B cell (primary cell): ENCODE measurements around the gene CDK4. TPM values are rescaled to one million over a fixed set of nuclear protein-coding genes. Genes with fewer than 3 reads are reported as not detected.

Experiments
- ATAC-seq: fragments of 200-7000 bp; cut with Tn5 transposase; one replicate; pipeline ENCODE4 v1.10.0; 2021; ENCODE audit warnings: low read depth, mild to moderate bottlenecking, moderate number of reproducible peaks, moderate library complexity
- CTCF ChIA-PET: fragments of 350-600 bp; sonication (Branson Sonifier 250); formaldehyde crosslinking; loops from one replicate; lab custom pipeline; 2021; ENCODE audit warnings: antibody characterized with exemption, inconsistent platforms; lab: Charles Lee
- POLR2A ChIA-PET: fragments of 350-600 bp; sonication (Branson Sonifier 250); formaldehyde crosslinking; loops from one replicate; lab custom pipeline; 2021; ENCODE audit warnings: antibody characterized with exemption; lab: Charles Lee
- DNase-seq: peaks from one replicate; pipeline ENCODE4 v3.0.0; 2013
- H2AFZ ChIP-seq: 2 replicates; pipeline ENCODE4 v1.6.1; 2012; ENCODE audit warnings: mild to moderate bottlenecking, low read depth, low read length; ENCODE audit not compliant: insufficient read depth, poor library complexity, severe bottlenecking
- H3K27ac ChIP-seq, 2 donors: 1 replicate in 1 of 2; 2 replicates in 1 of 2; pipeline ENCODE4 v1.5.1; 2012 to 2013; ENCODE audit warnings: low read length in 2 of 2, mild to moderate bottlenecking in 2 of 2, moderate library complexity in 1 of 2
- H3K27me3 ChIP-seq, 4 experiments: fragments of 200-600 bp in 1 of 4; sonication (generic) in 1 of 4; replicated peaks in 1 of 4; 1 replicate in 2 of 4; 2 replicates in 2 of 4; pipeline versions ENCODE4 v1.6.1 to v1.7.0; 2013 to 2016; ENCODE audit warnings: low read length in 3 of 4, mild to moderate bottlenecking in 2 of 4, mixed read lengths in 1 of 4, moderate library complexity in 1 of 4; ENCODE audit not compliant: insufficient read depth in 4 of 4, control insufficient read depth in 3 of 4; ENCODE audit errors: control extremely low read depth in 1 of 4
- H3K36me3 ChIP-seq, 2 experiments: replicated peaks in 1 of 2; 1 replicate in 1 of 2; 2 replicates in 1 of 2; pipeline versions ENCODE4 v1.6.1 to v1.7.1; 2013; ENCODE audit warnings: low read length in 1 of 2; ENCODE audit not compliant: insufficient read depth in 2 of 2, control insufficient read depth in 1 of 2; ENCODE audit errors: control extremely low read depth in 1 of 2, extremely low read depth in 1 of 2
- H3K4me1 ChIP-seq, 2 donors: fragments of 200-600 bp in 1 of 2; sonication (generic) in 1 of 2; 1 replicate in 1 of 2; 2 replicates in 1 of 2; pipeline versions ENCODE4 v1.5.1 to v1.6.1; 2013 to 2017; ENCODE audit warnings: low read length in 2 of 2; ENCODE audit not compliant: control insufficient read depth in 2 of 2, insufficient read depth in 2 of 2
- H3K4me2 ChIP-seq: replicated peaks from 2 replicates; pipeline ENCODE3; 2012; ENCODE audit warnings: mild to moderate bottlenecking, low read depth, low read length; ENCODE audit not compliant: poor library complexity, severe bottlenecking
- H3K4me3 ChIP-seq, 5 experiments: fragments of 200-600 bp in 1 of 5; sonication (generic) in 1 of 5; 1 replicate in 3 of 5; 2 replicates in 2 of 5; pipeline versions ENCODE4 v1.5.1 to v1.7.0; 2011 to 2016; ENCODE audit warnings: low read length in 4 of 5, mild to moderate bottlenecking in 4 of 5, low read depth in 2 of 5, control low read depth in 1 of 5, moderate library complexity in 1 of 5; ENCODE audit not compliant: insufficient read depth in 1 of 5; ENCODE audit errors: control extremely low read depth in 1 of 5, extremely low read depth in 1 of 5
- H3K79me2 ChIP-seq: fragments of 200-600 bp; sonication (generic); one replicate; pipeline ENCODE4 v1.6.0; 2016; ENCODE audit warnings: low read length; ENCODE audit not compliant: control insufficient read depth, insufficient read depth
- H3K9ac ChIP-seq: fragments of 200-600 bp; sonication (generic); 2 replicates; pipeline ENCODE4 v1.6.1; 2017; ENCODE audit warnings: mild to moderate bottlenecking, low read length, moderate library complexity
- H3K9me3 ChIP-seq, 3 donors: one replicate each; pipeline versions ENCODE4 v1.6.1 to v1.7.1; 2013; ENCODE audit warnings: low read length in 2 of 3; ENCODE audit not compliant: control insufficient read depth in 2 of 3, insufficient read depth in 1 of 3; ENCODE audit errors: control extremely low read depth in 1 of 3
- H4K20me1 ChIP-seq: 2 replicates; pipeline ENCODE4 v1.6.0; 2012; ENCODE audit warnings: mild to moderate bottlenecking, low read length; ENCODE audit not compliant: insufficient read depth, control insufficient read depth, poor library complexity, severe bottlenecking
- H3K27ac Mint-ChIP-seq: one replicate; pipeline ENCODE4 v1.8.0; 2021; ENCODE audit warnings: mixed read lengths
- H3K27me3 Mint-ChIP-seq: one replicate; pipeline ENCODE4 v1.8.0; 2021; ENCODE audit warnings: mixed read lengths
- H3K4me1 Mint-ChIP-seq: one replicate; pipeline ENCODE4 v1.8.0; 2021; ENCODE audit warnings: mixed read lengths
- H3K4me3 Mint-ChIP-seq: one replicate; pipeline ENCODE4 v1.8.0; 2021; ENCODE audit warnings: mixed read lengths
- H3K9me3 Mint-ChIP-seq: one replicate; pipeline ENCODE4 v1.8.0; 2022; ENCODE audit warnings: mixed read lengths; ENCODE audit not compliant: insufficient read depth
- CTCF ChIP-seq: fragments of 200-600 bp; IDR thresholded peaks from one replicate; pipeline ENCODE4 v1.8.0; 2022; ENCODE audit warnings: antibody characterized with exemption, mild to moderate bottlenecking
- EZH2 ChIP-seq: IDR thresholded peaks from 2 replicates; pipeline ENCODE4 v1.6.1; 2012; ENCODE audit warnings: borderline replicate concordance, low read depth, mild to moderate bottlenecking, moderate library complexity, low read length; ENCODE audit not compliant: insufficient read depth, poor library complexity, severe bottlenecking
- WGBS: methylation state at CpG from one replicate; pipeline ENCODE4 v1.1.5; 2013; ENCODE audit warnings: missing lambda C conversion rate; ENCODE audit not compliant: insufficient coverage; 5-methylcytosine and 5-hydroxymethylcytosine counted together
- intact Hi-C: fragments of 100-400 bp; cut with micrococcal nuclease; formaldehyde crosslinking; loops from one replicate; pipeline ENCODE4 v1.10.0; 2022
- polyA plus RNA-seq: library from polyadenylated mRNA; depleted of rRNA; stranded (reverse); fragments of >200 nt; gene quantifications from 2 replicates; pipeline ENCODE4 v1.2.3, GENCODE V29; 2012
- total RNA-seq, 2 donors: library from RNA; stranded (reverse); fragments of 120-200 nt in 1 of 2; gene quantifications; 1 replicate in 1 of 2; 2 replicates in 1 of 2; pipeline versions ENCODE4 v1.2.3 to v1.2.4, GENCODE V29; 2013 to 2022

Gene CDK4
- total and polyA plus RNA-seq, 2 donors (not counting 1 experiment from before 2014, with no cell fraction given), result 34.8 to 44.6 TPM

- Histone ChIP-seq H3K27me3 (no peaks in the 10 kb centered on the region), H4K20me1 (peaks cover 47% of the 10 kb centered on the region), H3K4me2 (peak overlapping the region; percentile 90), H3K9me3 (no peaks in the 10 kb centered on the region), H2AFZ (peak overlapping the region; percentile 55), H3K4me3 (peak overlapping the region; percentile 67 to 87 (median 85)), H3K27ac (peak overlapping the region; percentile 78 to 90), H3K79me2 (peaks cover 48% of the 10 kb centered on the region), H3K9ac (peak overlapping the region; percentile 80), H3K36me3 (peaks cover 1 to 34% of the 10 kb centered on the region in 2 experiments), H3K4me1 (peaks cover 44 to 65% of the 10 kb centered on the region in 2 donors)
- Mint-ChIP-seq H3K27ac (peak overlapping the region; percentile 95), H3K9me3 (no peaks in the 10 kb centered on the region), H3K4me3 (peak overlapping the region; percentile 94), H3K27me3 (no peaks in the 10 kb centered on the region), H3K4me1 (peaks cover 69% of the 10 kb centered on the region)
- TF ChIP-seq CTCF (no peak), EZH2 (no peak)
- WGBS, result under 1% methylated on average over 63 of the region's 76 CpGs
- ChIA-PET POLR2A (interaction anchor here (0.8 to 1.4 kb wide), 6 partner anchors 10 to 185 kb away, joined by 3 to 7 read pairs (median 4); partner anchors contain the start of genes ATP23, CTDSP2, OS9 and TSPAN31), CTCF (interaction anchor here (0.8 to 2.6 kb wide), 20 partner anchors 7 to 149 kb away, joined by 3 to 37 read pairs (median 5); partner anchors contain the start of genes CYP27B1, EEF1AKMT3, METTL1 and TSFM)
- DNase-seq, result peak; percentile 76
- intact Hi-C loops, result loop anchor here (1.0 to 10.0 kb wide), 8 partner anchors 10 to 671 kb away; partner anchors contain the start of genes CTDSP2, GLI1, INHBE and MARS1
- ATAC-seq, result peak; percentile 6
These were observed 3.6 kb upstream of the CDK4 start for GRCh38 chr12:57755454-57756372.
